Mucosa of stomach (tissue), 1 donor: ENCODE results near the gene PTRH2.
"Not testable (repeated sequence)": the region's sequence is repeated elsewhere in the genome, so short reads cannot be mapped to it uniquely, and the experiment has no call there.

ENCODE experiments used
- H3K27me3 ChIP-seq: one replicate; pipeline ENCODE4 v1.7.0; 2013; ENCODE audit warnings: mild to moderate bottlenecking, low read length; ENCODE audit not compliant: control insufficient read depth, insufficient read depth
- H3K36me3 ChIP-seq: one replicate; pipeline ENCODE4 v1.7.0; 2013; ENCODE audit warnings: low read length; ENCODE audit not compliant: control insufficient read depth, insufficient read depth
- H3K4me1 ChIP-seq: one replicate; pipeline ENCODE4 v1.7.0; 2013; ENCODE audit warnings: mild to moderate bottlenecking, low read length; ENCODE audit not compliant: control insufficient read depth, insufficient read depth
- H3K4me3 ChIP-seq: one replicate; pipeline ENCODE4 v1.7.0; 2013; ENCODE audit warnings: low read length
- H3K9ac ChIP-seq: one replicate; pipeline ENCODE4 v1.7.0; 2013; ENCODE audit warnings: mild to moderate bottlenecking, low read length, moderate library complexity
- H3K9me3 ChIP-seq: one replicate; pipeline ENCODE4 v1.7.0; 2013; ENCODE audit warnings: mild to moderate bottlenecking, low read length, moderate library complexity; ENCODE audit not compliant: control insufficient read depth
- donor health status: Pancreatic carcinoma.

PTRH2 gene

GRCh38 chr17:59707149-59707970 lies at the start of gene PTRH2, which contains the start of gene VMP1:
Gene PTRH2 (minus strand): TSS chr17:59707430. CDS start chr17:59697978, 9,452 bp downstream.
Gene VMP1 (plus strand): TSS chr17:59707654. CDS start chr17:59731447, 23,793 bp downstream.
- Histone ChIP-seq H3K9me3 (no peaks in the 10 kb centered on the region), H3K36me3 (no peaks in the 10 kb centered on the region), H3K27me3 (no peaks in the 10 kb centered on the region), H3K9ac (peak within 1 kb of the TSS; percentile 97), H3K4me3 (peak within 1 kb of the TSS; percentile 83), H3K4me1 (peaks cover 11% of the 10 kb centered on the region)

- Histone ChIP-seq H3K27me3 (no peaks in the 10 kb centered on the region), H3K4me3 (no peak overlapping the region), H3K9ac (peak overlapping the region; percentile 3), H3K9me3 (no peaks in the 10 kb centered on the region), H3K36me3 (no peaks in the 10 kb centered on the region), H3K4me1 (peaks cover 18% of the 10 kb centered on the region)
Observed at GRCh38 chr17:59756236-59756818, 49.1 kb upstream of the PTRH2 start.

GRCh38 chr17:59755069-59755468 lies 47.8 kb upstream of the PTRH2 start:
- not testable (repeated sequence) for H3K9me3 ChIP-seq, H3K4me3 ChIP-seq, H3K27me3 ChIP-seq, H3K36me3 ChIP-seq, H3K9ac ChIP-seq
- peaks cover 18% of the 10 kb centered on the region for H3K4me1 ChIP-seq

- Histone ChIP-seq H3K36me3 (no peaks in the 10 kb centered on the region), H3K4me1 (peaks cover 18% of the 10 kb centered on the region), H3K9ac (peak overlapping the region; percentile 40), H3K27me3 (no peaks in the 10 kb centered on the region), H3K4me3 (no peak overlapping the region), H3K9me3 (no peaks in the 10 kb centered on the region)
Observed at GRCh38 chr17:59754552-59754951, 47.3 kb upstream of the PTRH2 start.

GRCh38 chr17:59753522-59754467 lies 46.6 kb upstream of the PTRH2 start:
- Histone ChIP-seq H3K36me3 (no peaks in the 10 kb centered on the region), H3K4me3 (no peak overlapping the region), H3K27me3 (no peaks in the 10 kb centered on the region), H3K9me3 (no peaks in the 10 kb centered on the region), H3K9ac (peak overlapping the region; percentile 40), H3K4me1 (peaks cover 18% of the 10 kb centered on the region)

- Histone ChIP-seq H3K27me3 (no peaks in the 10 kb centered on the region), H3K4me3 (no peak overlapping the region), H3K9me3 (no peaks in the 10 kb centered on the region), H3K4me1 (peaks cover 18% of the 10 kb centered on the region), H3K9ac (no peak overlapping the region), H3K36me3 (no peaks in the 10 kb centered on the region)
Observed at GRCh38 chr17:59752922-59753321, 45.7 kb upstream of the PTRH2 start.

- peaks cover 18% of the 10 kb centered on the region for H3K4me1 ChIP-seq
- H3K9me3 ChIP-seq, result no peaks in the 10 kb centered on the region
- no peaks in the 10 kb centered on the region for H3K27me3 ChIP-seq
- H3K4me3 ChIP-seq, result no peak overlapping the region
- no peaks in the 10 kb centered on the region for H3K36me3 ChIP-seq
- no peak overlapping the region for H3K9ac ChIP-seq
Observed at GRCh38 chr17:59752446-59752845, 45.2 kb upstream of the PTRH2 start.

GRCh38 chr17:59751955-59752413 lies 44.8 kb upstream of the PTRH2 start:
- H3K4me3 ChIP-seq, result no peak overlapping the region
- peaks cover 18% of the 10 kb centered on the region for H3K4me1 ChIP-seq
- no peaks in the 10 kb centered on the region for H3K27me3 ChIP-seq
- H3K9ac ChIP-seq, result no peak overlapping the region
- no peaks in the 10 kb centered on the region for H3K36me3 ChIP-seq
- no peaks in the 10 kb centered on the region for H3K9me3 ChIP-seq

GRCh38 chr17:59748591-59748990 lies 41.4 kb upstream of the PTRH2 start:
- Histone ChIP-seq H3K4me1 (no peaks in the 10 kb centered on the region), H3K4me3 (no peak overlapping the region), H3K9ac (no peak overlapping the region), H3K36me3 (no peaks in the 10 kb centered on the region), H3K27me3 (no peaks in the 10 kb centered on the region), H3K9me3 (no peaks in the 10 kb centered on the region)

GRCh38 chr17:59746849-59747445 lies 39.7 kb upstream of the PTRH2 start:
- H3K4me3 ChIP-seq, result no peak overlapping the region
- no peaks in the 10 kb centered on the region for H3K27me3 ChIP-seq
- no peak overlapping the region for H3K9ac ChIP-seq
- H3K4me1 ChIP-seq, result no peaks in the 10 kb centered on the region
- no peaks in the 10 kb centered on the region for H3K36me3 ChIP-seq
- no peaks in the 10 kb centered on the region for H3K9me3 ChIP-seq

GRCh38 chr17:59745040-59745439 lies 37.8 kb upstream of the PTRH2 start:
- no peak overlapping the region for H3K9ac ChIP-seq
- H3K36me3 ChIP-seq, result no peaks in the 10 kb centered on the region
- H3K4me1 ChIP-seq, result no peaks in the 10 kb centered on the region
- no peaks in the 10 kb centered on the region for H3K27me3 ChIP-seq
- H3K4me3 ChIP-seq, result no peak overlapping the region
- H3K9me3 ChIP-seq, result no peaks in the 10 kb centered on the region
